Measurements from ENCODE around the gene DNAJC7.
A peak's percentile ranks its signal among the peaks of the same experiment; 100 is the strongest.
"Not testable (repeated sequence)": the region's sequence is repeated elsewhere in the genome, so short reads cannot be mapped to it uniquely, and the experiment has no call there.

The DNAJC7 gene

DNA sequence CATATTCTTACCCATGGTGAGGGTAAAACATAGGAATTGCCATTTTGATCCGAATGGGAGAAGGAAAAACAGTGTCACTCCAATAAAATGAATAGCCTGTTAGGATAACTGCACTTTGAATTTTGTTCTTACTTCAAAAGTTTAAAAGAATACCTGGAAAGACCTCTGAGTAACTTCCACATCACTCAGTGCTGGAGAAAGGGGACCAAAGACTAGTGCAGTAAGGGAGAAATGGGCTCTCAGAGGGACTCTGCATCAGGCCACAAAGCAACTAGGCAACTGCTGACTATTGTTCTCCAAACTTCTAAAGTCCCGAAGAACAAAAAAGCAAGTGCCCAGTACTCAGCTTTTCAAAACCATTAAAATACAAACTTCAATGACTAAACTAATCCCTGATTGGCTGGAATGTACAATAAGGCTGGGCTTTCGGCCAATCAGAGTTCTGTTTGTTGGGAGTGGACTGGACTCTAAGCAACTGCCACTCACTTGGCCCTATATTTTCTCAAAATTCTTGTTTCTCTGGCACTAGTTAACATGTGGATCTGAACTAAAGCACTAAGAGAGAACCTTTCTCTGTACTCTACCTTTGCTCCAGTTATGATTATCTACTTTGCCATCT lies 6.2 kb downstream of the DNAJC7 start:
- no peaks in the 10 kb centered on the region for H3K27me3 ChIP-seq (ENCODE audit: insufficient read depth, poor library complexity, severe bottlenecking)
- no peak overlapping the region for H3K4me3 ChIP-seq (replicated peaks; ENCODE audit: insufficient read depth, low read length)
- no peak for DNase-seq (ENCODE audit: low read depth in 1 of 2, low spot score in 1 of 2)
- TF ChIP-seq GABPA (IDR thresholded peaks at IDR 0.05; ENCODE audit: low read depth): no peak
- no peak for TF ChIP-seq POLR2AphosphoS5 (IDR thresholded peaks at IDR 0.05; ENCODE audit: low read depth)
- no peak for TF ChIP-seq SPI1 (IDR thresholded peaks at IDR 0.05; ENCODE audit: borderline replicate concordance, low read depth)
- TF ChIP-seq, protein P1, sequence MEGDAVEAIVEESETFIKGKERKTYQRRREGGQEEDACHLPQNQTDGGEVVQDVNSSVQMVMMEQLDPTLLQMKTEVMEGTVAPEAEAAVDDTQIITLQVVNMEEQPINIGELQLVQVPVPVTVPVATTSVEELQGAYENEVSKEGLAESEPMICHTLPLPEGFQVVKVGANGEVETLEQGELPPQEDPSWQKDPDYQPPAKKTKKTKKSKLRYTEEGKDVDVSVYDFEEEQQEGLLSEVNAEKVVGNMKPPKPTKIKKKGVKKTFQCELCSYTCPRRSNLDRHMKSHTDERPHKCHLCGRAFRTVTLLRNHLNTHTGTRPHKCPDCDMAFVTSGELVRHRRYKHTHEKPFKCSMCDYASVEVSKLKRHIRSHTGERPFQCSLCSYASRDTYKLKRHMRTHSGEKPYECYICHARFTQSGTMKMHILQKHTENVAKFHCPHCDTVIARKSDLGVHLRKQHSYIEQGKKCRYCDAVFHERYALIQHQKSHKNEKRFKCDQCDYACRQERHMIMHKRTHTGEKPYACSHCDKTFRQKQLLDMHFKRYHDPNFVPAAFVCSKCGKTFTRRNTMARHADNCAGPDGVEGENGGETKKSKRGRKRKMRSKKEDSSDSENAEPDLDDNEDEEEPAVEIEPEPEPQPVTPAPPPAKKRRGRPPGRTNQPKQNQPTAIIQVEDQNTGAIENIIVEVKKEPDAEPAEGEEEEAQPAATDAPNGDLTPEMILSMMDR (IDR thresholded peaks at IDR 0.05; ENCODE audit: insufficient read depth, low read length): no peak
- TF ChIP-seq, protein P2, sequence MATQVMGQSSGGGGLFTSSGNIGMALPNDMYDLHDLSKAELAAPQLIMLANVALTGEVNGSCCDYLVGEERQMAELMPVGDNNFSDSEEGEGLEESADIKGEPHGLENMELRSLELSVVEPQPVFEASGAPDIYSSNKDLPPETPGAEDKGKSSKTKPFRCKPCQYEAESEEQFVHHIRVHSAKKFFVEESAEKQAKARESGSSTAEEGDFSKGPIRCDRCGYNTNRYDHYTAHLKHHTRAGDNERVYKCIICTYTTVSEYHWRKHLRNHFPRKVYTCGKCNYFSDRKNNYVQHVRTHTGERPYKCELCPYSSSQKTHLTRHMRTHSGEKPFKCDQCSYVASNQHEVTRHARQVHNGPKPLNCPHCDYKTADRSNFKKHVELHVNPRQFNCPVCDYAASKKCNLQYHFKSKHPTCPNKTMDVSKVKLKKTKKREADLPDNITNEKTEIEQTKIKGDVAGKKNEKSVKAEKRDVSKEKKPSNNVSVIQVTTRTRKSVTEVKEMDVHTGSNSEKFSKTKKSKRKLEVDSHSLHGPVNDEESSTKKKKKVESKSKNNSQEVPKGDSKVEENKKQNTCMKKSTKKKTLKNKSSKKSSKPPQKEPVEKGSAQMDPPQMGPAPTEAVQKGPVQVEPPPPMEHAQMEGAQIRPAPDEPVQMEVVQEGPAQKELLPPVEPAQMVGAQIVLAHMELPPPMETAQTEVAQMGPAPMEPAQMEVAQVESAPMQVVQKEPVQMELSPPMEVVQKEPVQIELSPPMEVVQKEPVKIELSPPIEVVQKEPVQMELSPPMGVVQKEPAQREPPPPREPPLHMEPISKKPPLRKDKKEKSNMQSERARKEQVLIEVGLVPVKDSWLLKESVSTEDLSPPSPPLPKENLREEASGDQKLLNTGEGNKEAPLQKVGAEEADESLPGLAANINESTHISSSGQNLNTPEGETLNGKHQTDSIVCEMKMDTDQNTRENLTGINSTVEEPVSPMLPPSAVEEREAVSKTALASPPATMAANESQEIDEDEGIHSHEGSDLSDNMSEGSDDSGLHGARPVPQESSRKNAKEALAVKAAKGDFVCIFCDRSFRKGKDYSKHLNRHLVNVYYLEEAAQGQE (IDR thresholded peaks at IDR 0.05; ENCODE audit: insufficient replicate concordance, low read depth): no peak
- H3K27ac ChIP-seq (replicated peaks): peak overlapping the region; percentile 37

DNA sequence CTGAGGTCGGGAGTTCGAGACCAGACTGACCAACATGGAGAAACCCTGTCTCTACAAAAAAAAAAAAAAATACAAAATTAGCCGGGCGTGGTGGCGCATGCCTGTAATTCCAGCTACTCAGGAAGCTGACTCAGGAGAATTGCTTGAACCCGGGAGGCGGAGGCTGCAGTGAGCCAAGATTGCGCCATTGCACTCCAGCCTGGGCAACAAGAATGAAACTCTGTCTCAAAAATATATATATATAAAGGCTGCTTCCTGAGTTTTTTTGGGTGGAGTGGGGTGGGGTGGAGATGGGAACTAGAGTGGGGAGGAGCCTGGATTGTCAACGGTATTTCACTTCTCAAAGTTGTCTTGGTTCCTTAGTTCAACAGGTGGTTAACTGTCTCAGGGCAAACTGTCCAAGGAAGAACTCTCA lies 7.0 kb downstream of the DNAJC7 start:
- H3K4me3 ChIP-seq (replicated peaks; ENCODE audit: insufficient read depth, low read length); H3K27me3 ChIP-seq (ENCODE audit: insufficient read depth, poor library complexity, severe bottlenecking): not testable (repeated sequence)
- H3K27ac ChIP-seq (replicated peaks): peak overlapping the region; percentile 37
- peak; percentile 44 to 57 for DNase-seq (ENCODE audit: low read depth in 1 of 2, low spot score in 1 of 2)

DNA sequence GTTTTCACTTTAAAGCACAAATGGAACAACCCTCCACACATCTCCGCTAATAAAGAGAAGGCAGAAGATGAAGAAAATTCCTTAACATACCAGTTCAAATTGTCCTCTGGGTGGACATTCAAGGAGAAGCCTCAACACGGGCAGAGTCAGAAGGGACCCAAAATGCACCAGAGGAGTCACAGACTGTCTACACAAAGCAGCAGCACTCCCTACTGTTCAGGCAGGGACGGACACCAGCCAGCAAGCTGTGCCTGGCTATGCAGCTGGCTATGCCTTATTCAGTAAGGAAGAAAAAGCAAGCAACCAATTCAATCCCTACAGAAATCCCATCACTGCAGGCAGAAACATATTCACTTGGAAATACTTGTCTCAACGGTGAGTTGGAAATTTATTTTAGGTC lies 8.1 kb downstream of the DNAJC7 start:
- Histone ChIP-seq H3K4me3 (replicated peaks; ENCODE audit: insufficient read depth, low read length) (no peak overlapping the region), H3K27me3 (ENCODE audit: insufficient read depth, poor library complexity, severe bottlenecking) (no peaks in the 10 kb centered on the region), H3K27ac (replicated peaks) (no peak overlapping the region)
- TF ChIP-seq GABPA (IDR thresholded peaks at IDR 0.05; ENCODE audit: low read depth): no peak
- TF ChIP-seq, protein P1 (IDR thresholded peaks at IDR 0.05; ENCODE audit: insufficient read depth, low read length): no peak
- no peak for DNase-seq (ENCODE audit: low read depth in 1 of 2, low spot score in 1 of 2)

DNA sequence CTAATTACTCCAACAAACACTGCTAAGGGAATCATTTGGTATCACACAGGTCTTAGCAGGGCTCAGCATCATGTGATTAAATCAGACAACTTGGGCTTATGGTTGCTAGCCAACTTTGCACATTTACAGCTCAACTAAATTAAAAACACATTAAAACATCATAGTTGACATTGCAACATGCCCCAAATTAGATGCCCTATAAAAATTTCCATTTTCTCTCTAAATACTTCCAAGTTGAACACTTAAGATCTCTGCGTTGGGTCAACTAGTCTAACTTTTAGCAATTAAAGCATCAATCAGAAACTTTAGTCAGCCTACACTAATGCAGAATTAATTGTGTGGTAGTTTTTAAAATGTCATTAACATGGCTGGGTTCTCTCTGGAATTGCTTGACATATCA lies 12.1 kb downstream of the DNAJC7 start:
- Histone ChIP-seq H3K4me3 (replicated peaks; ENCODE audit: insufficient read depth, low read length) (no peak overlapping the region), H3K27ac (replicated peaks) (no peak overlapping the region), H3K27me3 (ENCODE audit: insufficient read depth, poor library complexity, severe bottlenecking) (no peaks in the 10 kb centered on the region)
- DNase-seq (ENCODE audit: low read depth in 1 of 2, low spot score in 1 of 2): no peak
- TF ChIP-seq, protein P1 (IDR thresholded peaks at IDR 0.05; ENCODE audit: insufficient read depth, low read length): no peak
- TF ChIP-seq, protein P2 (IDR thresholded peaks at IDR 0.05; ENCODE audit: insufficient replicate concordance, low read depth): no peak
- TF ChIP-seq GABPA (IDR thresholded peaks at IDR 0.05; ENCODE audit: low read depth) (no peak), POLR2AphosphoS5 (IDR thresholded peaks at IDR 0.05; ENCODE audit: low read depth) (no peak), SPI1 (IDR thresholded peaks at IDR 0.05; ENCODE audit: borderline replicate concordance, low read depth) (no peak)

Measured in HL-60 (cell line).